NCI-H446 treated with DMSO at 0.1 percent for 48 hours (cell line): ENCODE data around the gene CTPS2.

Source experiments
- DNase-seq: peaks from one replicate; lab custom pipeline; 2025; lab: John Stamatoyannopoulos, UW

Gene CTPS2

DNA sequence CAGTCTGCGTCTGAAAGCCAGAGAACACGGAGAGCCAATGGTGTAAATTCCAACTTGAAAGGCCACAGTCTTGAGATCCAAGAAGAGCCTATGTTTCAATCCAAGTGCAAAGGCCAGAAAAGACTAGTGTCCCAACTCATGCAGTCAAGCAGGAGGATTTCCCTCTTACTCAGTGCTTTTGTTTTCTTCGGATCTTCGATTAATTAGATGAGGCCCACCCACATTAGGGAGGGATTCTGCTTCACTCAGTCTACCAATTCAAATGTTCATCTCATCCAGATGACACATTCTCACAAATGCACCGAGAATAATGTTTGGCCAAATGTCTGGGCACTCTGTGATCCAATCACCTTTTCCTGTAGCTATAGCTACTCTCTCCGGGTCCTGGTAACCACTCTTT is 154.0 kb downstream of the CTPS2 start:
- no peak for DNase-seq

DNA sequence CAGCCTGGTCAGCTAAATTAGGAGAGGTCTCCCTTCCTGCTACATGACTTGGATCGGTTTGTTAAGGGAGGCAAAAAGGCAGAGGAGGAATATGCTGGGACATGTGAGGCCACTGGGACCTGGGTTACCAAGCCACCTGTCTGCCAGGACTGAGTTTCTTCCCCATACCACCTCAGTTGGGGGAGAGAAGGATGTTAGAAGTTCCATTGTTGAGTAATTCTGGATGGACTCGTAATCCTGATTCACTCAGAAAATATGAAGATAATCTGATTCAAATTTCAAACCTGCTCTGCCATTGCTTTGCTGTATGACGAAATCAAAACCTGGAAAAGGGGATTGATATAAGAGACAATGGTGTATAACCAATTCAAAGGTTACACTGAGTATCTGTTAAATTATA is 159.9 kb downstream of the CTPS2 start:
- DNase-seq: no peak

DNA sequence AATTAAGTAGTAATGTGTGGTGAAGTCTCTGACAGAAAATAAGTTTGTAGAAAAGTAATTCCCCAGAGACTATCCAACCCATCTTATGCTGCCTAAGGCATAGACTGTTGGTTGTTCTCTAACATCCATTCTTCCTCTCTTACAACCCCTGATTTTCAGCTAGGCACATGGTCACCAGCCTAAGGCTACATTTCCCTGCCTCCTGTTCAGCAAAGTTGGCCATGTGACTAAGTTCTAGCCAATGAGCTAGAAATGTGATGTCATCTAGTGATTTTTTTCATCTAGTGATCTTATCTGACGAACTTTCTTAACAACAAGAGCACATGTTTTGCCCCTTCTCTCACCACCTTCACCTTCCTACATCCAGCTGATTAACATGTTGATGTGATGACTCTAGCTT is 164.8 kb downstream of the CTPS2 start:
- DNase-seq: no peak

DNA sequence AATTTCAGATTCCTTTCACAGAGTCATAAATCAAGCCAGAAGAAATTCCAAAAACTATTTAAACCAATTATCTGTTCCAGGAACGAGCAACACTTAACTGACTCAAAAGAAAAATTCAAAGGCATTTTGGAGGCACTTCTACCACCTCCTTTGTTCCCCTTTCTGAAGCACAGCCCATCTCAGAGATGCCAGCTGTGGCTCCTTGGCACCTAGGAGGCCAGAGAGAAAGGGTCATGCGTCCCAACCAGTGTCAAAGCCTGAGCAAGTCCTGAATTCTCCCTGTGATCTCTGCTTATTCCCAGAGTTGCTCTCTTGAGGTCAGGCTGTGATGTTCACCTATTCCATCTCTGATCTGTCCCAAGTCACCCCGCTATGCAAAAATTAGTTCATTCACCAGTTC is 167.5 kb downstream of the CTPS2 start:
- no peak for DNase-seq
